ENCODE results near the gene HOXB3.
A peak's percentile ranks its signal among the peaks of the same experiment; 100 is the strongest.

Gene HOXB3

GRCh38 chr17:48582750-48583069 lies 7.3 kb downstream of the HOXB3 start:
- DNase-seq, result no peak

- no peak for DNase-seq
Measured at GRCh38 chr17:48579760-48580554, 10.1 kb downstream of the HOXB3 start.

GRCh38 chr17:48579471-48579759 lies 10.6 kb downstream of the HOXB3 start:
- no peak for DNase-seq

GRCh38 chr17:48578616-48579470 lies 11.2 kb downstream of the HOXB3 start:
- DNase-seq, result no peak

- peak; percentile 53 for DNase-seq
Measured at GRCh38 chr17:48577946-48578615, 12.0 kb downstream of the HOXB3 start, which contains the start of gene HOXB4. HOXB4 (minus strand) TSS chr17:48578350; CDS start chr17:48578319, 31 bp downstream.

GRCh38 chr17:48577330-48577945 lies 12.6 kb downstream of the HOXB3 start:
- DNase-seq, result no peak

GRCh38 chr17:48576479-48577309 lies 13.3 kb downstream of the HOXB3 start:
- no peak for DNase-seq

- DNase-seq, result no peak
Measured at GRCh38 chr17:48575673-48576478, 14.2 kb downstream of the HOXB3 start.

GRCh38 chr17:48575066-48575582 lies 14.9 kb downstream of the HOXB3 start:
- no peak for DNase-seq

- DNase-seq, result no peak
Measured at GRCh38 chr17:48574505-48575065, 15.5 kb downstream of the HOXB3 start.

GRCh38 chr17:48571826-48572417 lies 18.1 kb downstream of the HOXB3 start:
- no peak for DNase-seq

- no peak for DNase-seq
Measured at GRCh38 chr17:48571024-48571818, 18.8 kb downstream of the HOXB3 start.

GRCh38 chr17:48570325-48571023 lies 19.6 kb downstream of the HOXB3 start:
- no peak for DNase-seq

GRCh38 chr17:48569674-48570324 lies 20.2 kb downstream of the HOXB3 start:
- DNase-seq, result no peak

- no peak for DNase-seq
Measured at GRCh38 chr17:48569240-48569582, 20.8 kb downstream of the HOXB3 start.

GRCh38 chr17:48568499-48569239 lies 21.4 kb downstream of the HOXB3 start:
- peak; percentile 26 for DNase-seq

GRCh38 chr17:48567646-48568354 lies 22.2 kb downstream of the HOXB3 start:
- DNase-seq, result no peak

Measured in COR-L47 (cell line).